Osteoblast (primary cell): ENCODE results near the gene SUN1. TPM values are rescaled to one million over a fixed set of nuclear protein-coding genes. Genes with fewer than 3 reads are reported as not detected.
"Not testable (repeated sequence)": the region's sequence is repeated elsewhere in the genome, so short reads cannot be mapped to it uniquely, and the experiment has no call there.

ENCODE experiments used
- DNase-seq: peaks from one replicate; pipeline ENCODE4 v3.0.0; 2011; ENCODE audit warnings: low spot score, mixed read lengths; ENCODE audit not compliant: insufficient read length; ENCODE audit errors: missing footprints
- H2AFZ ChIP-seq: 2 replicates; pipeline ENCODE4 v1.6.0; 2011; ENCODE audit warnings: mild to moderate bottlenecking, low read length
- H3K27ac ChIP-seq: 2 replicates; pipeline ENCODE4 v1.5.1; 2011; ENCODE audit warnings: mild to moderate bottlenecking, low read depth, low read length, moderate library complexity
- H3K27me3 ChIP-seq: 2 replicates; pipeline ENCODE4 v1.6.0; 2012; ENCODE audit warnings: mild to moderate bottlenecking, control low read depth, inconsistent platforms, low read length, moderate library complexity; ENCODE audit not compliant: insufficient read depth
- H3K36me3 ChIP-seq: 2 replicates; pipeline ENCODE4 v1.5.1; 2011; ENCODE audit warnings: mild to moderate bottlenecking, low read length, control low read depth, moderate library complexity; ENCODE audit not compliant: insufficient read depth
- H3K4me1 ChIP-seq: 2 replicates; pipeline ENCODE4 v1.5.1; 2011; ENCODE audit warnings: mild to moderate bottlenecking, low read length, control low read depth, moderate library complexity; ENCODE audit not compliant: insufficient read depth
- H3K4me2 ChIP-seq: 2 replicates; pipeline ENCODE4 v1.6.0; 2011; ENCODE audit warnings: mild to moderate bottlenecking, low read length; ENCODE audit not compliant: insufficient read depth
- H3K4me3 ChIP-seq: fragments of 200-600 bp; sonication (generic); 3 replicates; pipeline ENCODE4 v1.5.1; 2012; ENCODE audit warnings: mild to moderate bottlenecking, low read length, inconsistent platforms; ENCODE audit not compliant: insufficient read depth
- H3K79me2 ChIP-seq: 2 replicates; pipeline ENCODE4 v1.6.0; 2012; ENCODE audit warnings: mild to moderate bottlenecking, low read length, control low read depth, inconsistent platforms; ENCODE audit not compliant: insufficient read depth
- H3K9me3 ChIP-seq: 2 replicates; pipeline ENCODE4 v1.5.1; 2011; ENCODE audit warnings: low read depth, low read length, control low read depth
- H4K20me1 ChIP-seq: 2 replicates; pipeline ENCODE4 v1.6.0; 2012; ENCODE audit warnings: mild to moderate bottlenecking, low read length, control low read depth; ENCODE audit not compliant: insufficient read depth
- CTCF ChIP-seq: IDR thresholded peaks from 2 replicates; pipeline ENCODE4 v1.5.1; 2011; ENCODE audit warnings: mild to moderate bottlenecking, low read depth, low read length, moderate library complexity; ENCODE audit errors: extremely low read depth
- total RNA-seq: library from RNA; depleted of rRNA; stranded (reverse); fragments of >200 nt; gene quantifications from 2 replicates; pipeline ENCODE4 v1.2.3, GENCODE V29; 2012

SUN1 gene
- total RNA-seq, 1 donor: 126 TPM

GRCh38 chr7:906776-907157 lies 74.5 kb downstream of the SUN1 start:
- TF ChIP-seq CTCF: no peak
- H3K4me1 ChIP-seq: peaks cover 8% of the 10 kb centered on the region
- no peak overlapping the region for H2AFZ ChIP-seq
- no peak for DNase-seq
- no peaks in the 10 kb centered on the region for H3K79me2 ChIP-seq
- no peak overlapping the region for H3K4me2 ChIP-seq
- no peaks in the 10 kb centered on the region for H4K20me1 ChIP-seq
- H3K27ac ChIP-seq: no peak overlapping the region
- no peak overlapping the region for H3K4me3 ChIP-seq
- peaks cover 33% of the 10 kb centered on the region for H3K27me3 ChIP-seq
- no peaks in the 10 kb centered on the region for H3K36me3 ChIP-seq
- H3K9me3 ChIP-seq: no peaks in the 10 kb centered on the region

- no peak for TF ChIP-seq CTCF
- no peaks in the 10 kb centered on the region for H3K79me2 ChIP-seq
- no peak overlapping the region for H3K4me3 ChIP-seq
- H3K36me3 ChIP-seq: no peaks in the 10 kb centered on the region
- H3K9me3 ChIP-seq: no peaks in the 10 kb centered on the region
- DNase-seq: no peak
- H3K27me3 ChIP-seq: peaks cover 33% of the 10 kb centered on the region
- H2AFZ ChIP-seq: no peak overlapping the region
- H3K27ac ChIP-seq: no peak overlapping the region
- peaks cover 8% of the 10 kb centered on the region for H3K4me1 ChIP-seq
- no peak overlapping the region for H3K4me2 ChIP-seq
- no peaks in the 10 kb centered on the region for H4K20me1 ChIP-seq
These were observed 75.1 kb downstream of the SUN1 start for GRCh38 chr7:907158-907980.

GRCh38 chr7:908159-908581 lies 75.9 kb downstream of the SUN1 start:
- H2AFZ ChIP-seq: no peak overlapping the region
- TF ChIP-seq CTCF: no peak
- no peak overlapping the region for H3K27ac ChIP-seq
- peaks cover 8% of the 10 kb centered on the region for H3K4me1 ChIP-seq
- H3K27me3 ChIP-seq: peaks cover 30% of the 10 kb centered on the region
- DNase-seq: no peak
- no peaks in the 10 kb centered on the region for H3K79me2 ChIP-seq
- H3K9me3 ChIP-seq: no peaks in the 10 kb centered on the region
- H3K36me3 ChIP-seq: no peaks in the 10 kb centered on the region
- H3K4me2 ChIP-seq: no peak overlapping the region
- H3K4me3 ChIP-seq: no peak overlapping the region
- no peaks in the 10 kb centered on the region for H4K20me1 ChIP-seq

- H3K9me3 ChIP-seq, H3K4me1 ChIP-seq, H3K4me3 ChIP-seq, H2AFZ ChIP-seq, H3K79me2 ChIP-seq, H4K20me1 ChIP-seq, H3K36me3 ChIP-seq, H3K4me2 ChIP-seq, H3K27ac ChIP-seq: not testable (repeated sequence)
- TF ChIP-seq CTCF: peak; percentile 48
- peak; percentile 98 for DNase-seq
- peaks cover 30% of the 10 kb centered on the region for H3K27me3 ChIP-seq
These were observed 76.5 kb downstream of the SUN1 start for GRCh38 chr7:908591-909357.
